ENCODE measurements around the gene ANP32B.
"Not testable (repeated sequence)": the region's sequence is repeated elsewhere in the genome, so short reads cannot be mapped to it uniquely, and the experiment has no call there.

Gene ANP32B

GRCh38 chr9:97994703-97995102 is 11.6 kb downstream of the ANP32B start:
- no peak for FAIRE-seq

- not testable (repeated sequence) for FAIRE-seq
Observed at GRCh38 chr9:97996676-97997075, 13.5 kb downstream of the ANP32B start.

GRCh38 chr9:97997330-97998276 is 14.5 kb downstream of the ANP32B start:
- no peak for FAIRE-seq

- no peak for FAIRE-seq
Observed at GRCh38 chr9:98002808-98003207, 19.7 kb downstream of the ANP32B start.

GRCh38 chr9:98006127-98006796 is 23.1 kb downstream of the ANP32B start:
- no peak for FAIRE-seq

GRCh38 chr9:98007251-98007928 is 24.2 kb downstream of the ANP32B start:
- FAIRE-seq, result no peak

- FAIRE-seq, result no peak
Observed at GRCh38 chr9:98008764-98009163, 25.6 kb downstream of the ANP32B start.

GRCh38 chr9:98009437-98009836 is 26.3 kb downstream of the ANP32B start:
- FAIRE-seq, result no peak

- no peak for FAIRE-seq
Observed at GRCh38 chr9:98009936-98010335, 26.8 kb downstream of the ANP32B start.

GRCh38 chr9:98010445-98010844 is 27.3 kb downstream of the ANP32B start:
- FAIRE-seq, result no peak

GRCh38 chr9:98011122-98011521 is 28.0 kb downstream of the ANP32B start:
- no peak for FAIRE-seq

GRCh38 chr9:98016137-98016680 is 33.1 kb downstream of the ANP32B start:
- FAIRE-seq, result no peak

- no peak for FAIRE-seq
Observed at GRCh38 chr9:98017306-98017705, 34.2 kb downstream of the ANP32B start.

- FAIRE-seq, result no peak
Observed at GRCh38 chr9:98018347-98018746, 35.2 kb downstream of the ANP32B start.

- FAIRE-seq, result no peak
Observed at GRCh38 chr9:98019098-98019497, 36.0 kb downstream of the ANP32B start.

- not testable (repeated sequence) for FAIRE-seq
Observed at GRCh38 chr9:98019869-98020268, 36.7 kb downstream of the ANP32B start.

GRCh38 chr9:98020476-98021145 is 37.5 kb downstream of the ANP32B start:
- FAIRE-seq, result no peak

- no peak for FAIRE-seq
Observed at GRCh38 chr9:98021306-98022040, 38.3 kb downstream of the ANP32B start.

GRCh38 chr9:98022447-98022846 is 39.3 kb downstream of the ANP32B start:
- no peak for FAIRE-seq

- FAIRE-seq, result no peak
Observed at GRCh38 chr9:98024702-98025101, 41.6 kb downstream of the ANP32B start.

- FAIRE-seq, result no peak
Observed at GRCh38 chr9:98031169-98031568, 48.0 kb downstream of the ANP32B start.

GRCh38 chr9:98031935-98032334 is 48.8 kb downstream of the ANP32B start:
- no peak for FAIRE-seq

Measured in islet of Langerhans (tissue), 1 donor.